PFSK-1 (cell line): ENCODE data around the gene NEK7.

Experiments used
- FOXP2 ChIP-seq: optimal IDR thresholded peaks from 2 replicates; pipeline ENCODE3; 2011; ENCODE audit warnings: borderline replicate concordance, control low read depth, inconsistent platforms; ENCODE audit not compliant: insufficient read depth; ENCODE audit errors: extremely low read length, extremely low read depth
- POLR2AphosphoS5 ChIP-seq: IDR thresholded peaks from 2 replicates; pipeline ENCODE4 v1.6.1; 2012; ENCODE audit warnings: low read depth, mild to moderate bottlenecking, control low read depth, low read length, moderate library complexity
- REST ChIP-seq, 2 experiments: IDR thresholded peaks; 2 replicates each; pipeline versions ENCODE4 v1.6.1 to v1.8.0; 2011 to 2012; ENCODE audit warnings: low read depth in 2 of 2, low read length in 2 of 2, control low read depth in 1 of 2, inconsistent platforms in 1 of 2, mild to moderate bottlenecking in 1 of 2, moderate library complexity in 1 of 2; ENCODE audit not compliant: insufficient read depth in 1 of 2
- SIN3A ChIP-seq: IDR thresholded peaks from 2 replicates; pipeline ENCODE4 v1.6.1; 2012; ENCODE audit warnings: mild to moderate bottlenecking, low read length, moderate library complexity, borderline replicate concordance; ENCODE audit not compliant: insufficient read depth
- TAF1 ChIP-seq: IDR thresholded peaks from 2 replicates; pipeline ENCODE4 v1.6.1; 2012; ENCODE audit warnings: low read length, control low read depth, borderline replicate concordance; ENCODE audit not compliant: insufficient read depth

The NEK7 gene

GRCh38 chr1:198290089-198290683 lies 133.4 kb downstream of the NEK7 start:
- TF ChIP-seq TAF1, result no peak
- no peak for TF ChIP-seq FOXP2
- TF ChIP-seq POLR2AphosphoS5, result no peak
- TF ChIP-seq SIN3A, result no peak
- TF ChIP-seq REST (IDR thresholded peaks at IDR 0.05; ENCODE audit: insufficient read depth in 1 of 2, low read depth in 2 of 2, low read length in 2 of 2), result no peak

GRCh38 chr1:198291036-198291435 lies 134.2 kb downstream of the NEK7 start:
- TF ChIP-seq FOXP2, result no peak
- TF ChIP-seq REST (IDR thresholded peaks at IDR 0.05; ENCODE audit: insufficient read depth in 1 of 2, low read depth in 2 of 2, low read length in 2 of 2), result no peak

GRCh38 chr1:198291924-198292323 lies 135.1 kb downstream of the NEK7 start:
- TF ChIP-seq REST (IDR thresholded peaks at IDR 0.05; ENCODE audit: insufficient read depth in 1 of 2, low read depth in 2 of 2, low read length in 2 of 2) (no peak), TAF1 (no peak), POLR2AphosphoS5 (no peak), SIN3A (no peak), FOXP2 (no peak)

GRCh38 chr1:198295225-198295624 lies 138.4 kb downstream of the NEK7 start:
- no peak for TF ChIP-seq FOXP2
- no peak for TF ChIP-seq POLR2AphosphoS5
- TF ChIP-seq TAF1, result no peak
- TF ChIP-seq REST (IDR thresholded peaks at IDR 0.05; ENCODE audit: insufficient read depth in 1 of 2, low read depth in 2 of 2, low read length in 2 of 2), result no peak
- no peak for TF ChIP-seq SIN3A

- TF ChIP-seq FOXP2 (no peak), REST (IDR thresholded peaks at IDR 0.05; ENCODE audit: insufficient read depth in 1 of 2, low read depth in 2 of 2, low read length in 2 of 2) (no peak), SIN3A (no peak), POLR2AphosphoS5 (no peak), TAF1 (no peak)
These were observed 139.2 kb downstream of the NEK7 start for GRCh38 chr1:198295971-198296370.
